ENCODE results near the gene FAM118B. TPM values are rescaled to one million over a fixed set of nuclear protein-coding genes. Genes with fewer than 3 reads are reported as not detected.

Gene FAM118B
- total and polyA plus RNA-seq, 2 of the 8 experiments (the other 6 are each of a cell fraction or from before 2014, with no cell fraction given) = 25.3 to 48.3 TPM

GRCh38 chr11:126305699-126306098 is 94.1 kb downstream of the FAM118B start:
- H3K79me2 ChIP-seq (ENCODE audit: control insufficient read depth in 1 of 2, insufficient read depth in 2 of 2, low read length in 2 of 2) = peaks cover 0 to 10% of the 10 kb centered on the region in 2 experiments; a peak in 2 of 4 replicates
- ChIA-PET POLR2A (ENCODE audit: partially characterized antibody) (interaction anchor here (2.8 kb wide), 1 partner anchor 111 kb away, joined by 7 read pairs; no protein-coding TSS in a partner anchor), CTCF (ENCODE audit: partially characterized antibody) (interaction anchor here (1.6 to 2.7 kb wide), 3 partner anchors 12 to 112 kb away, joined by 3 to 17 read pairs (median 9); no protein-coding TSS in a partner anchor)
- H2BK5ac ChIP-seq (ENCODE audit: low read depth, low read length) = no peak overlapping the region
- no peak overlapping the region for H2BK120ac ChIP-seq (replicated peaks; ENCODE audit: low read depth, low read length)
- H3K79me1 ChIP-seq (ENCODE audit: low read depth, low read length) = peaks cover 2% of the 10 kb centered on the region; the same call in 1 of the 2 replicates
- no peak overlapping the region for H3K23ac ChIP-seq (ENCODE audit: insufficient read length)
- no peak overlapping the region for H3K4me2 ChIP-seq (ENCODE audit: insufficient read depth in 1 of 2, low read depth in 2 of 2, low read length in 2 of 2)
- no peak overlapping the region for H3K27ac ChIP-seq (ENCODE audit: low read depth, low read length)
- no peak overlapping the region for H2AK5ac ChIP-seq (ENCODE audit: low read depth, low read length)
- no peak overlapping the region for H2BK15ac ChIP-seq (ENCODE audit: low read length)
- peaks cover 0 to 5% (median 2%) of the 10 kb centered on the region in 4 experiments; a peak in 4 of 7 replicates for H3K4me1 ChIP-seq (replicated peaks in 1 of 4; ENCODE audit: control insufficient read depth in 3 of 4, insufficient read depth in 4 of 4, low read length in 3 of 4)
- H4K8ac ChIP-seq (ENCODE audit: extremely low read depth, insufficient read depth, low read length) = no peak overlapping the region
- H2AFZ ChIP-seq (ENCODE audit: low read length) = no peak overlapping the region
- no peak overlapping the region for H4K5ac ChIP-seq (ENCODE audit: insufficient read length, low read depth, low read length)
- no peak overlapping the region for H3K18ac ChIP-seq (ENCODE audit: extremely low read depth, low read length)
- DNase-seq (ENCODE audit: low read depth in 1 of 2, low spot score in 2 of 2) (no peak), FAIRE-seq (no peak)
- WGBS, 2 experiments (ENCODE audit: extremely low coverage in 1 of 2, insufficient coverage in 1 of 2, insufficient read length in 1 of 2, insufficient replicate concordance in 2 of 2, low coverage in 1 of 2, low lambda C conversion rate in 2 of 2, missing lambda C conversion rate in 1 of 2) = 95% methylated on average over 4 of the region's 4 CpGs; no CpG with 5 or more reads in 1 of the 2 experiments
- H3K9ac ChIP-seq (replicated peaks in 1 of 4; ENCODE audit: extremely low read depth in 1 of 4, low read depth in 3 of 4, low read length in 3 of 4) = no peak overlapping the region
- H3K23me2 ChIP-seq (ENCODE audit: low read depth, low read length) = peaks cover 3% of the 10 kb centered on the region
- no peak overlapping the region for H3K4ac ChIP-seq (replicated peaks; ENCODE audit: insufficient read length, low read depth, low read length)
- H3K14ac ChIP-seq (ENCODE audit: insufficient read length) = no peak overlapping the region
- no peak overlapping the region for H2BK12ac ChIP-seq (ENCODE audit: low read depth, low read length)
- no peaks in the 10 kb centered on the region for H3K9me3 ChIP-seq (ENCODE audit: insufficient read depth in 2 of 2, low read depth in 1 of 2, low read length in 1 of 2)
- no peak overlapping the region for H2BK20ac ChIP-seq (ENCODE audit: low read length)
- no peak overlapping the region for H3K4me3 ChIP-seq (ENCODE audit: extremely low read depth in 1 of 4, insufficient read depth in 2 of 4, low read depth in 3 of 4, low read length in 4 of 4)
- H3K36me3 ChIP-seq (ENCODE audit: control insufficient read depth in 2 of 4, insufficient read depth in 4 of 4, low read length in 3 of 4) = peaks cover 0 to 5% (median 2%) of the 10 kb centered on the region in 4 experiments; a peak in 2 of 8 replicates
- no peak overlapping the region for H3K56ac ChIP-seq (replicated peaks; ENCODE audit: insufficient read length, low read depth, low read length)
- no peaks in the 10 kb centered on the region for H4K20me1 ChIP-seq (replicated peaks in 1 of 2; ENCODE audit: control insufficient read depth in 1 of 2, insufficient read depth in 2 of 2, low read length in 2 of 2)
- H3K27me3 ChIP-seq (replicated peaks in 1 of 4; ENCODE audit: control insufficient read depth in 3 of 4, extremely low read depth in 1 of 4, insufficient read depth in 3 of 4, low read length in 3 of 4) = no peaks in the 10 kb centered on the region
- no peak overlapping the region for H4K91ac ChIP-seq (replicated peaks; ENCODE audit: insufficient read length, low read length)
